NCI-H226 (cell line): ENCODE results near the gene ATF6B.
A peak's percentile ranks its signal among the peaks of the same experiment; 100 is the strongest.
"Not testable (repeated sequence)": the region's sequence is repeated elsewhere in the genome, so short reads cannot be mapped to it uniquely, and the experiment has no call there.

Experiments used
- DNase-seq: peaks from one replicate; pipeline ENCODE4 v3.0.0-alpha.2; 2015

The ATF6B gene

GRCh38 chr6:32079566-32080290 is 48.3 kb downstream of the ATF6B start:
- peak; percentile 76 for DNase-seq

- DNase-seq, result peak; percentile 97
These were observed 51.7 kb downstream of the ATF6B start for GRCh38 chr6:32076321-32076809.

- DNase-seq, result no peak
These were observed 52.3 kb downstream of the ATF6B start for GRCh38 chr6:32075781-32076180.

GRCh38 chr6:32074996-32075532 is 53.0 kb downstream of the ATF6B start:
- DNase-seq, result no peak

- no peak for DNase-seq
These were observed 54.4 kb downstream of the ATF6B start for GRCh38 chr6:32073613-32074012.

- no peak for DNase-seq
These were observed 54.9 kb downstream of the ATF6B start for GRCh38 chr6:32073101-32073500.

- DNase-seq, result no peak
These were observed 57.1 kb downstream of the ATF6B start for GRCh38 chr6:32070814-32071543.

- no peak for DNase-seq
These were observed 58.0 kb downstream of the ATF6B start for GRCh38 chr6:32069878-32070515.

- no peak for DNase-seq
These were observed 58.6 kb downstream of the ATF6B start for GRCh38 chr6:32069460-32069859.

GRCh38 chr6:32068867-32069266 is 59.2 kb downstream of the ATF6B start:
- DNase-seq, result no peak

GRCh38 chr6:32068315-32068714 is 59.7 kb downstream of the ATF6B start:
- DNase-seq, result not testable (repeated sequence)

- DNase-seq, result not testable (repeated sequence)
These were observed 60.5 kb downstream of the ATF6B start for GRCh38 chr6:32067521-32067920.
